ENCODE results near the gene SECISBP2. TPM values are rescaled to one million over a fixed set of nuclear protein-coding genes. Genes with fewer than 3 reads are reported as not detected.

Gene SECISBP2
- total and polyA plus RNA-seq, 7 donors = 21.0 to 41.8 (median 35.0) TPM

- TF ChIP-seq EP300 (IDR thresholded peaks at IDR 0.05) = no peak
- TF ChIP-seq POLR2A (IDR thresholded peaks at IDR 0.05) = no peak
- no peak for TF ChIP-seq POLR2AphosphoS5 (IDR thresholded peaks at IDR 0.05)
- TF ChIP-seq, protein P1, sequence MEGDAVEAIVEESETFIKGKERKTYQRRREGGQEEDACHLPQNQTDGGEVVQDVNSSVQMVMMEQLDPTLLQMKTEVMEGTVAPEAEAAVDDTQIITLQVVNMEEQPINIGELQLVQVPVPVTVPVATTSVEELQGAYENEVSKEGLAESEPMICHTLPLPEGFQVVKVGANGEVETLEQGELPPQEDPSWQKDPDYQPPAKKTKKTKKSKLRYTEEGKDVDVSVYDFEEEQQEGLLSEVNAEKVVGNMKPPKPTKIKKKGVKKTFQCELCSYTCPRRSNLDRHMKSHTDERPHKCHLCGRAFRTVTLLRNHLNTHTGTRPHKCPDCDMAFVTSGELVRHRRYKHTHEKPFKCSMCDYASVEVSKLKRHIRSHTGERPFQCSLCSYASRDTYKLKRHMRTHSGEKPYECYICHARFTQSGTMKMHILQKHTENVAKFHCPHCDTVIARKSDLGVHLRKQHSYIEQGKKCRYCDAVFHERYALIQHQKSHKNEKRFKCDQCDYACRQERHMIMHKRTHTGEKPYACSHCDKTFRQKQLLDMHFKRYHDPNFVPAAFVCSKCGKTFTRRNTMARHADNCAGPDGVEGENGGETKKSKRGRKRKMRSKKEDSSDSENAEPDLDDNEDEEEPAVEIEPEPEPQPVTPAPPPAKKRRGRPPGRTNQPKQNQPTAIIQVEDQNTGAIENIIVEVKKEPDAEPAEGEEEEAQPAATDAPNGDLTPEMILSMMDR (IDR thresholded peaks at IDR 0.05) = no peak
- H3K4me1 ChIP-seq = peaks cover 0 to 8% (median 0%) of the 10 kb centered on the region in 4 donors
- peaks cover 25 to 73% (median 46%) of the 10 kb centered on the region in 4 donors for H3K36me3 ChIP-seq
- peak; percentile 42 for DNase-seq
- 85 to 88% methylated on average over 3 of the region's 3 CpGs for WGBS, 2 donors
- H3K27ac ChIP-seq = no peak overlapping the region
- intact Hi-C loops (cut with DNase I) = no loop called here
- no peaks in the 10 kb centered on the region for H3K27me3 ChIP-seq
- no peak overlapping the region for H3K4me3 ChIP-seq
- H3K9me3 ChIP-seq = no peaks in the 10 kb centered on the region
These were observed 42.2 kb downstream of the SECISBP2 start for GRCh38 chr9:89360465-89360864.

DNA sequence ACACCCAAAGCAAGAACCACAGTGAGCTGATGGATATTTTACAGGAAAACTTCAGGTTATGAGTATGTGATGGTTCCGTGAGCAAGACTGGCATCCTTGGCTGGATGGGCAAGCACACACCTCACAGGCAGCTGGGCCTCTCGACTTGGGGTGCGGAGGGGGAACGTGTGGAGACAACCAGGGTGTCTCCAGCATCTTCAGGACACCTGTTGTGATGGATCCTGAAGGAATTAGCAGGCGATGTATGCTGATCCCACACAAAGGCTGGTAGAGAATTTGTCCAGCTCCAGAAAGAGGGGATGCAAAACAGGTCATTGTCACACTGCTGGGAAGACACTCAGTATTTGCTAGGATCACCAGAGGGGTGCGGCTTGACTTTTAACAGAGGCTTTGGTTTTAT is 42.7 kb downstream of the SECISBP2 start:
- H3K27ac ChIP-seq = no peak overlapping the region
- peaks cover 25 to 67% (median 46%) of the 10 kb centered on the region in 4 donors for H3K36me3 ChIP-seq
- peak; percentile 17 for DNase-seq
- no peaks in the 10 kb centered on the region for H3K27me3 ChIP-seq
- no peak for TF ChIP-seq POLR2A (IDR thresholded peaks at IDR 0.05)
- no peak for TF ChIP-seq POLR2AphosphoS5 (IDR thresholded peaks at IDR 0.05)
- TF ChIP-seq EP300 (IDR thresholded peaks at IDR 0.05) = no peak
- TF ChIP-seq, protein P1 (IDR thresholded peaks at IDR 0.05) = no peak
- H3K4me1 ChIP-seq = peaks cover 0 to 8% (median 0%) of the 10 kb centered on the region in 4 donors
- H3K4me3 ChIP-seq = no peak overlapping the region
- intact Hi-C loops (cut with DNase I) = no loop called here
- WGBS, 2 donors = 95% methylated on average over 6 of the region's 6 CpGs
- no peaks in the 10 kb centered on the region for H3K9me3 ChIP-seq

DNA sequence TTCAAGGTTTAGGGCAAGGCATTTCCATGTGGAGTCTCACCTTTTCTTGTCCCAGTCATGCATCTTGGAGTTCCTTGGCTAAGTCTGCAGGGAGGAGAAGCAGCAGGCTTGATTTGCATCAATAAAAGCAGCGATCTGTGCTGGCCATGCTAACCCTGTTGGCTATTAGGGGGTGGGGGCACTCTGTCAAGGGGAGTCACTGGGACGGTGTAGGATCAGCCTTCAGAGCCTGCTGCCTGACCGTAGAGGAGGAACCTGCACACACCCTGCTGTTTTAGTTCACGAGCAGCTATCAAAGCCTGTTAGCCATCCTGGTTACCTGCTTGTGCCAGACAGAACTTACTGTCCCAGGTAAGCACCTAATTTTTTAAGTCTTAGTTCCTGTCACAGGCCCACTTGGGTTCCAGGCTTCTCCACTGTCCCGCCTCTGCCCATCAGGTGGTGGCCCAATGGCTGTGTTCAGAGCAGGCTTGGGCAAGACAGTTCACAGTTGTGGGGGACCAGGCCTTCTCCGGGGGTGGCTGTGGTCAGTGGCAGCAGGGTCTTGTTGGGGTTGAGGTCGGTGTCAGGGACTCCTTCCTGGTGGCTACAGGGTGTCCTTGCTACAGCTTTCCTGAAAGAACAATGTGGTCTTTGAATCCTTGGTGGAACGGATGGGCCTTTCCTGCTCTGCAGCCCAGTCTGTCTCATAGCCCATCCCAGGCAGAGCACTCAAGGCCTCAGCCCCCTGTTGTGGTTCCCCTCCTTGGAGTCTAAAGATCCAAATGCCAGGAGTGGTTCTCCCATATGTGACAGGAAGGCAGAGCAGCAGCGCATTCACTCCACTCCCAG is 43.7 kb downstream of the SECISBP2 start:
- Histone ChIP-seq H3K27me3 (no peaks in the 10 kb centered on the region), H3K27ac (no peak overlapping the region), H3K4me3 (no peak overlapping the region), H3K36me3 (peaks cover 21 to 57% (median 41%) of the 10 kb centered on the region in 4 donors), H3K4me1 (peaks cover 0 to 8% (median 0%) of the 10 kb centered on the region in 4 donors), H3K9me3 (no peaks in the 10 kb centered on the region)
- TF ChIP-seq POLR2AphosphoS5 (IDR thresholded peaks at IDR 0.05) = no peak
- no peak for TF ChIP-seq EP300 (IDR thresholded peaks at IDR 0.05)
- TF ChIP-seq, protein P1 (IDR thresholded peaks at IDR 0.05) = no peak
- WGBS, 2 donors = 90 to 91% methylated on average over 9 of the region's 9 CpGs
- intact Hi-C loops (cut with DNase I) = no loop called here
- DNase-seq = peak; percentile 59

DNA sequence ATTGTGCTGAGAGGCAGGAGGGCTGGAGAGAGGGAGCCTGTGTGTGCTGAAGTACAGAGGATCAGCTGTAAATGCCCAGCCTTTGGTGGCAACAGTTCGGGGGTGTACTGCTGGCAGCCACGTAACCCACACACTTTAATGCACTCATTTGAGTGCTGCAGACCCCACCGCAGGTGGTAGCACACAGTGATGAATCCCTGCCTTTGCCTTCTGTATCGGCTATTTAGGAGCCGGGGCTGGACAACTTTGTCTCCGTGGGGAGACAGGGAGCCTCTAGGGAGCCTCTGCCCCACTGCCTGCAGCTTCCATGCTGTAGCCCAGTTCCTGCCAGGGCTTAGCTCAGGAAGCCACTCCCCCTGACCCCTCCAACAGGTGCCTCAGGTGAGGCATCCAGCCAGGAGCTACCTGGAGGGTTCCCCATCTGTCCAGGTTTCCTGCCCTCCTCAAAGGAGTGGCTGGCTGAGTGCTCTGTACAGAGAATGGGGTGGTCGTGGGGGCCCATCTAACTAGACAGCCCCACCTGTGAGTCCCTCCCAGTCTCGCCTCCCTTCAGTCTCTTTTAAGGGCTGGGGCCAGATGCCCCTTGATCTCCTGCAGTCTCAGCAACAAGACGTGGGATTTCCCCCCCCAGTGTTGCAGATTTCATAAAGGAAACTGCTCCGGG is 44.5 kb downstream of the SECISBP2 start:
- Histone ChIP-seq H3K4me3 (no peak overlapping the region), H3K27ac (no peak overlapping the region), H3K4me1 (peaks cover 0 to 8% (median 0%) of the 10 kb centered on the region in 4 donors), H3K27me3 (no peaks in the 10 kb centered on the region), H3K9me3 (no peaks in the 10 kb centered on the region), H3K36me3 (peaks cover 14 to 50% (median 33%) of the 10 kb centered on the region in 4 donors)
- DNase-seq = peak; percentile 47
- intact Hi-C loops (cut with DNase I) = no loop called here
- TF ChIP-seq, protein P1 (IDR thresholded peaks at IDR 0.05) = no peak
- TF ChIP-seq POLR2AphosphoS5 (IDR thresholded peaks at IDR 0.05) (no peak), EP300 (IDR thresholded peaks at IDR 0.05) (no peak), POLR2A (IDR thresholded peaks at IDR 0.05) (no peak)
- 89 to 91% methylated on average over 10 of the region's 10 CpGs for WGBS, 2 donors
